Effector CD8-positive, alpha-beta T cell (primary cell): Measurements from ENCODE around the gene EPB41L4A.
"Not testable (repeated sequence)": the region's sequence is repeated elsewhere in the genome, so short reads cannot be mapped to it uniquely, and the experiment has no call there.

ENCODE experiments used
- DNase-seq: peaks from one replicate; lab custom pipeline; 2025; lab: John Stamatoyannopoulos, UW

Gene EPB41L4A

DNA sequence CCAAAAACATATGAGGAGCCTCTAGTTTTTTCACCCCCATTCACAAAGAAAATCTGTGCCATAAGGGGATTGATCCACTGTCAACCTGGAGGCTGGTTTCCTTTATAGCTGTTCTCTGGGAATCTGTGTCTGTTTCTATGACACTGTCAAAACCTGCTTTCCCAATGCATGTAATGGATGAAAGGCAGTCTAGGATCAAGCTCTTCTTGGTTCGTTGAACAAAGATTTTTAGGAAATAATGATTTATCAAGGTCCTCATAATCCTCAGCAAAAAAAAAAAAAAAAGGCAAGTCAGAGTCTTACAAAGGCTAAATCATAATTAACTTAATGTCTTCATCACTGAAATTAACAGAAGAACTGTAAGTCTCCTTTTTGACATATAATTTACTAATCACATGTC, 16.0 kb downstream of the EPB41L4A start:
- DNase-seq = no peak

DNA sequence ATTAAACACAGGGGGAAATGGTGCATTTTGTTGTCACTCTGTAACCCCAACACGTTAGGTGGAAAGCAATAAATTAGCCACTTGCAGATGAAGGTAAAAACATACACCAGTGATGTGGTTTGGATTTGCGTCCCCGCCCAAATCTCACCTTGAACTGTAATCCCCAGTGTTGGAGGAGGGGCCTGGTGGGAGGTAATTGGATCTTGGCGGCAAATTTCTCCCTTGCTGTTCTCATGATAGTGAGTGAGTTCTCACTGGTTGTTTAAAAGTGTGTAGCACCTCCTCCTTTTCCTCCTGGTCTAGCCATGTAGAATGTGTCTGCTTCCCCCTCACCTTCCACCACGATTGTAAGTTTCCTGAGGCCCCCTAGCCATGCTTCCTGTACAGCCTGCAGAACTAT, 17.2 kb downstream of the EPB41L4A start:
- no peak for DNase-seq

DNA sequence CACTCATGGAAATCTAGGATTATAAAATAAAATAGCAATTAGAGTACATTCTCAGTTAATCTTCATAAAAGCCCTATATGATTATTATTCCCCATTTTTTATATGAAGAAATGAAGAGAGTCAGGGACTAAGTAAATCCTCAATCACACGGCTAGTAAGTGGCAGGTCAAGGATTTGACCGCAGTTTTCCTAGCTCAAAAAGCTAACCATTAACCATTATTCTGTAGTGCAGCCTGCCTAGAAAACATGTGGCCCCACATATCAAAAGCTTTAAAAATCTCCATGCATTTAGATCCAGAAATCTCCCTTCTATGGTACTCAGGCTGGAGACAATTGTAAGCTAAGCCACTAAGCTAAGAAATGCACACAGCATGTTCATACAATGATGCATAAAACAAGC, 21.4 kb downstream of the EPB41L4A start:
- DNase-seq = no peak

DNA sequence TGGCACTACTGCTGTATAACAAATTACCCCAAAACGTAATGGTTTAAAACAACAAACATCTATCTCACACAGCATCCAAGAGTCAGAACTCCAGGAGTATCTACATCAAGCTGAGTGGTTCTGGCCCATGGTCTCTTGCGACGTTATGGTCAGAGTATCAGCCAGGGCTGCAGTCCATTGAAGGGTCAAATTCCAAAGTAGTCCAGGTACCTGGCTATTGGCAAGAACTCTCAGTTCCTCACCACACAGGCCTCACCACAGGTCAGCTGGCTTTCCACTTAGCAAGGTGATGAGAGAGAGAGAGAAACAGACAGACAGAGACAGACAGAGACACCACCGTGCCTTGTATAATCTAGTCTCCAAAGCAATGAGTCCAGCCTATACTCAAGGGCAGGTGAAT, 22.6 kb downstream of the EPB41L4A start:
- no peak for DNase-seq

DNA sequence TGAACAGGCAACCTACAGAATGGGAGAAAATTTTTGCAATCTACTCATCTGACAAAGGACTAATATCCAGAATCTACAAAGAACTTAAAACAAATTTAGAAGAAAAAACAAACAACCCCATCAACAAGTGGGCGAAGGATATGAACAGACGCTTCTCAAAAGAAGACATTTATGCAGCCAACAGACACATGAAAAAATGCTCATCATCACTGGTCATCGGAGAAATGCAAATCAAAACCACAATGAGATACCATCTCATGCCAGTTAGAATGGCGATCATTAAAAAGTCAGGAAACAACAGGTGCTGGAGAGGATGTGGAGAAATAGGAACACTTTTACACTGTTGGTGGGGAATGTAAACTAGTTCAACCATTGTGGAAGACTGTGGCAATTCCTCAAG, 23.8 kb downstream of the EPB41L4A start:
- not testable (repeated sequence) for DNase-seq

DNA sequence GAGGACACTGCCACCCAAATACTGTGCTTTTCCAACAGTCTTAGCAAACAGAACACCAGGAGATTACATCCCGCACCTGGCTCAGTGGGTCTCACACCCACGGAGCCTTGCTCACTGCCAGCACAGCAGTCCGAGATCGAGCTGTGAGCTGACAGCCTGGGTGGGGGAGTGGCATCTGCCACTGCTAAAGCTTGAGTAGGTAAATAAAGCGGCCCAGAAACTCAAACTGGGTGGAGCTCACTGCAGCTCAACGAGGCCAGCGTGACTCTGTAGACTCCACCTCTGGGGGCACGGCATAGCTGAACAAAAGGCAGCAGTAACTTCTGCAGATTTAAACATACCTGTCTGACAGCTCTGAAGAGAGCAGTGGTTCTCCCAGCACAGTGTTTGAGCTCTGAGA, 28.8 kb downstream of the EPB41L4A start:
- DNase-seq = no peak

DNA sequence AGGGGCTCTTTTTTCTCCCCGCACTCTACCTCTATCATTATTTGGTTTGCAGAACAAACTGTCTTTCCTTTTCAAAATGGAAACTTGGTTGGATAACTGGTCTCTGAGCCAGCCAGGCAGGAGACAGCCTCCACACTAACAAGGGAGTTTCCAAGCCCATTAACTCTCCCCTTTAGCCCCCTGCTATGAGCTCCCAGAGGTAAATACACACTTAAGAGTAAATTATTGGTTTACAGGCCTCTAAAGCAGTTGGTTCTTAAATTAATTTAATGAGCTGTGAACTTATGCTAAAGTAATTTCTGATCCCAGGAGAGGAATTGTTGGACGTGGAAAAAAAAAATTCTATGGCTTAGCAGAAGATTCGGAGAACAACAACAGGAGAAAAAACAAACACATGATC, 30.3 kb downstream of the EPB41L4A start:
- DNase-seq = no peak

DNA sequence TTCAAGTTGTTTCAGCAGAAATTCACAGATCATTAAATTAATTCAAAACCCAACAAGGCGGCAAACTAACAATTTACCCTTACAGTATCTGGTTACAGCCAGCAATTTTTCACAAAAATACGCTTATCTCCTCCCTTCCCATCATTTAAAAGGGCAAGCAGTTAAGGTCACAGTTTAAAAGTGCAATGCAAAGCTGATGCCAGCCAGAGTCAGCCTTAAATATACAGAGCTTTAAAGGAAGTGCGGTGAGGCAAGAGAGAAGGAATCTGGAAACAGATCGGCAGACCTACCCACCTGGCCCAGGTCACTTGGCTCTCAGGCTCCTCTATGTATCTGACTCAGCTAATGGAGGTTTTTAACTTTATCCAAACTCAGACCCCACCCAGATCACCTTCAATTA, 31.0 kb downstream of the EPB41L4A start:
- DNase-seq = no peak

DNA sequence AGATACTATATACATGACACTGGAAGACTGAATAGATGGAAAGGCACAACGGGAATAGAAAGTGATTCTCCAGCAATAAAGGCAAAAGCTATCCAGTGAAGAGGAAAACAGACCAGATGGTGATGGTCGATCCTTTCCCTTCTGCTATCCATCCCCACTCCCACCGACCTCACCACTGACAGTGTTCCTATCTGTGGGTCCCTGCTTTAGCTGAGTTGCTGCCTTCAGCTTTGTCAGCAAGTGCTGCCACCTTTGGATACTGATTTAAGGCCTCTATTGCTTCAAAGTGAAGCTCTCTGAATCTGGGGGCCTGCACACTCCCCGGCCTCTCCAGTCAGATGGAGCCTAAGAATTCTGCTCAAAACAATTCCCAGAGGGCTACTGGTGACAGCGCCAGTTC, 32.3 kb downstream of the EPB41L4A start:
- no peak for DNase-seq

DNA sequence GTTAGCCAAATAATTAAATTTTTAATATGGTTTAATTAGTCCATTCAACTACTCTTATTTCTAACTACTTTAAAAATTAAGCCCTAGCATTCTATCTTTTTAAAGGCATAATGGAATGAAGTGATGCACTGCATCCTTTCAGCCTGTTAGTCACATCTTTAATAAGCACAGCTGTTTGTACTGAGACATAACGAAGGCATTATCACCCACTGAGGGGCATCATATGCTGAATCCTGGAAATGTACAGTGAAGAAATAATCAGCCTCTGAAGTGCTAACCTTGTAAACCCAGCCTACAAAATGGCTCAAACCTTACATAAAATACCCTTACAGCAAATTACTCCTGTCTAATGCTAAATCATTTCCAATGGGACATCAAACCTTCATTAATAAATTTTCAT, 33.1 kb downstream of the EPB41L4A start:
- DNase-seq = no peak

DNA sequence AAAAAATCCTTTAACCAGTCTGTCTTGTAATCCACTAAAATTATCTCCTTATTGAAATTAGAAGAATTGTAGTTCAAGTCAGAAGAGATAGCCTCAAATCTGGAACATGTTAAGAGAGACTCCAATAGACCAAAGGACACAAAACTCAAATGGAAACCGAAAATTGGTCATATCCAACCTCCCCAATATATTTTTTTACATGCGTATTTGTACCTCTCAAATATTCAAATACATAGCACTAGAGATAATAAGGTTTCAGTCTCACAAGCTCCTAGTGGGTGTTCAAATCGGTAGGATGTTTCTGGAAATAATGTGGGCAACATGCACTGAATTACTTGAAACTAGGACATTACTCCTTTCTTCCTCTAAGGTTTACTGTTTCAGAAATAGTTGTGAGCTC, 33.5 kb downstream of the EPB41L4A start:
- DNase-seq = no peak

DNA sequence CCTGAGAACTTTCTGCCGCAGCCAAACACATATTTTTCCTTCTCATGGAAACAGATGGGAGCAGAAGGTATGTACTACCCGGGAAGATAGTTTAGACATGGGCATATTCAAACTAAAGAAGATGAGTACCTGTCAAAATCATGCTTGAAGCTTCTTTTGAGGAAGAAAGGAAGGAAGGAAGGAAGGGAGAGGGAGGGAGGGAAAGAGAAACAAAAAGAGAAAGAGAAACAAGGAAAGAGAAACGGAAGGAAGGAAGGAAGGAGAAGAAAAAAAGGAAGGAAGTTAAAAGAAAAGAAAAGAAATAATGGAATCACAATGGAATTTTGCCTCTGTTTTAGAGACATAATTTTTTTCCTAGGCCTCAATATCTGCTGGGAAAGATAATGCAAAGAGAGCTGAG, 34.6 kb downstream of the EPB41L4A start:
- DNase-seq = no peak

DNA sequence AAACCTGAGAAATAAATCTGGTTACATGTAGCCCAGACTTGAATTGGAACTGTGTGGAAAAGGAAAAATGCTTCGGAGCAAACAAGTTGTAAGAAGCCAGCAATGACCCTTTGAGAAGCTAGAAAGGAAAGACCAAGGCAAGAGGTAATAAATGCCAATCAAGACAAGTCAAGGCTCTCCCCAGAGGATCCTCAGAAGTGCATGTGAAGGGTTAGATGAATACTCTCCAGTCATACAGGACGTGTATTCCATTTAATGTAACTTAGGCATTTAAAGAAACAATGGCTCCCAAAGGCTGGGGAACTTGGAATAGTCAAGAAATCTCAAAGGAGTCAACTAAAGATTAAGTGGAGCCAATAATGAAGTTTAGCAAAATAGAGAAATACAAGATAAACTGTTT, 36.2 kb downstream of the EPB41L4A start:
- DNase-seq = no peak

DNA sequence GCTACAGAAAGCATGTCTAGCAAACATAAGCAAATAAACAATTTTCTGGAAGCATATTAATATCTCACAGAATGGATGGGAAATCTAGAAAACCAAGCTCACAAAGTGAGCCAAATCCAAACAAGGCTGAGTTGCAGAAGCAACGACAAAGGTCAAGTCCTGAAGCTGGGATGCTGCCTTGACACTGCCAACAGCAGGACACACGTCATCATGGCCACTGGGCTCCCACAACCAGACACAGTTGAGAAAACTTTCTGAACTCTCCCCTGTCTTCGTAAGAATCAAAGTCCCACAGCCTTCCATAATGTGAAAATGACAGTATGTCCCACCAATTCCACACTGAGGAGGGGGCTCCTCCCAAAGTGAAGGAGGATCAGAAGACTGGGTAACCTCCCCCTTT, 37.6 kb downstream of the EPB41L4A start:
- DNase-seq = no peak

DNA sequence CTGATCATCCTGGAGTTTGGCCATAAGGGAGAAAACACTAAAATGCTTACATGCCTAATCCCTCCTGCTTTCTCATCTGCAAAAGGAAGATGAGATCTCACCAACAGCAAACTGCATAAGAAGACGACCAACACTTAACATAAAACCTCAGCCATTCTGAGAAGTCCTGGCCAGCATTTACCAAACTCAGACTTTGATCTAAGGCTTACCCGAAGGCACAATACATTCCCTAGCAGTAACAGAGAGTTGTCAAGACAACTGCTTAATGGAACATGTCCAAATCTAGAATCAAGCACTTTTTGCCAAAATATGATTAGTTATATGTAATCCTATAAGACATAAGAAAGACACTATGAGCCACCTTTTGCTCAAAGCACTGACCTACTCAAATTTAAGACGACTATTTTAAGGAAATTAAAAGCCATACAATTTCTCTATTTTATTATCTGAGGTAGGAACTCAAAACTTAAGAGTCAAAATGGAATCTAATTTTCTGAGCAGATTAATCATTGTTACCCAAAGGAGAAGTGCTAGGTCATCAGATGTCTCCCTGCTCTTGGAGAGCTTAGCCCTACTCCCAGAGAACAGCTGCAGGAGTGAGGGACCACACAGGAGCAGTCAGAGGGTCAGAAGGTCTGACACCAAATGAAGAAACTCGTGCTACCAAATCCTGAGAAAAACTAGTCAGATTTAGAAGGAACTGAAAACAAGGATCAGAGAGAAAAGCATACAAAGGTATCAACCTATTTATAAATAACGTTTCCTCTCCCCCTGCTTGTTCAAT, 39.3 kb downstream of the EPB41L4A start:
- DNase-seq = no peak

DNA sequence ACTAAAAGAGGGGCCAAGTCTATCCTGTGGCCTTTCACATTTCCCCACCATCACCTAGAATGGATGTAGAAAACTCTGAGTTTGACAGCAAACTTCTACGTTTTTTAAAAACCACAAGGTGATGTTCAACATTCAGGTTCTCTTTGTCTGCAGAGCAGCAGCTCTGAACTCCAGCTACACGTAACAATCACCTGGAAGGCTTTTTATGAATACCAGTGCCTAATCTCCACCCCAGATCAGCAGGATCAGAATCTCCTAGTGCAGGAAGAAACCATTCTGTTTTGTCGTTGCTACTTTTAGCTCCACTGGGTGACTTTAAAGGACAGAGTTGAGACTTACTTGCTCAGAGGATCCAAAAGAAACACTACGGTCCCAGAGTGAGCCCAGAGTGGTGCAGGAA, 44.3 kb downstream of the EPB41L4A start:
- no peak for DNase-seq

DNA sequence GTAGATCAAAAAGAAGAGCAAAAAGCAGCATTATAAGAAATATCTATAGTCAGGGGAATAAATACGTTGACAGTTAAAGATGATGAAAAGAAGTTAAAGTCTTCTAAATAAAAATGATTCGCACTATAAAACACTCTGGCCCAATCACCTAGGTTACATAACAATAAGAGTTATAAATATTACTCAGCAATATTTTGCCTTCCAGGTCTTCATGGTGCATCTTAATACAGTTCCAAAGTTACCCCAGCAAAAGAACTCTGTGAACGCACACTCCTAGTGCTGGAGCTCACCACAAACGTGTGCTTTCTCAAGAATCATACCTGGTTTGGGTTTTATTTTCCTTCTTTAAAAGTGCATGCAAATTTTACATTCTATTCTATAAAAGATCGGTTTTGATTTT, 44.7 kb downstream of the EPB41L4A start:
- no peak for DNase-seq

DNA sequence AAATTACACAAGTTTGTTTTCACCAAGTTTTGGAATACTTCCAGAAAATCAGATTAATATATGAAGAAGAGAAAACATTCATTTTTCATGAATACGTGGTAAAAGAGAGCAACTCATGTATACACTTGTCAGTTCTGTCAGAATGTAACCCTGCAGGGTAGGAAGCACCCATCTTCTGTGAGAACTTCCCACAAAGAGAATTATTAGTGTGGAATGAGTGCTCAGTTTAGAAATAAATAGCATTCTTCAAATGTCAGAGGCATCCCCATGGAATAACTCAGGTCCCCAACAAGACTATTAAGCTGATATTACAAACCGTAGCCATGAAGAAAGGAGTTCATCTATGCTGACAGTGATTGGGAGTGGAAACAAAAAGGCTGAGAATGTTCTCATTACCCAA, 45.2 kb downstream of the EPB41L4A start:
- DNase-seq = no peak

DNA sequence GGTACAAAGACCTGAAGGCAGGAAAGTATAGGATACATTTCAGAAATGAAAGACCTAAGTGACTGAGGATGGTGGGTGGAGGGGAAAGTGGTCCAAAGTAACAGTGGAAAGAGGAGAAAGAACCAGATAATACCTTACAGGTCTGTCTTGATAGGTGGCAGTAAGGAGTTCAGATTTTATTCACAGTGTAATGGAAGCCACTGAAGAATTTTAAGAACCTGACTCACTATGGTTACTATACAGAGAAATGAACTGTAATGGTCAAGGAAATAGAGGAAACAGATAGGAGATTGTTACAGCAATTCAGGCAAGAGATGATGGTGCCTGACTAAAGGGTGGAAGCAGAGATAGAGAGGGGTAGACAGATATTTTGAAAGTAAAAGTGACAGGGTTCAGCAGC, 46.5 kb downstream of the EPB41L4A start:
- no peak for DNase-seq

DNA sequence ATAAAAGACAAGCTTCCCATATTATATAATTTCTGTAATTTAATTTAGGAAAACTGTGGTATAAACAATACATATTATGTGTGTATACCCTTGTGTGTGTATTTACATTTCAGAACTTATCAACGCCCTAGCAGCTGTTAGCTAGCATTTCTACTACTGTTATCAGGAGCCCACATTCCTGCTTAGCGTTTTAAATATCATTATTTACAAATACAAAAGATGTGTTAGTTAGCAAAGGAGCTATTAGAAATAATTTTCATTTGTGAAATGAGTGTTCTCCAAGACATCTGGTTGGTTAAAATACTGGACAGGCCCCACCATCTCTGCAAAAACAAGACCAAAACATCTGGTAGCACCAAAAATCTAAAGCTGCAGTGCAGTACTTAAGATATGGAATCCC, 48.0 kb downstream of the EPB41L4A start:
- no peak for DNase-seq

DNA sequence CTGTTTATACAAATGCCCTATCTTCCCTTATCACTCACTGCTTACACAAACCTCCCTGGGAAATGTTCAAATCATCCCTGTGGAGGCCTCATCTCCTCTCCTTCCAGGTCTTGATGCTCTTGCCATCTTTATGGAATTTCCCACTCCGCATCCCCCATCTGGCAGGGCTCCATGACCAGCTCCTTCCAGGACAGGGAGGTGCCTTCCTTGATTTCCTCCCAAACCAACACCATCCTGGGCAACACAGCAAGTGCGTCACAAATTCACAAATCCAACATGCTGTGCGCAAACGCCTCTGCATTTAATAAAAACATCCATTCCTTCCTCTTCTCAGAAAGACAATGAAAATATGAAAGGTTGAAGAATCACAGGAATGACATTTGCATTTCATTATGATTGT, 51.7 kb downstream of the EPB41L4A start:
- no peak for DNase-seq

DNA sequence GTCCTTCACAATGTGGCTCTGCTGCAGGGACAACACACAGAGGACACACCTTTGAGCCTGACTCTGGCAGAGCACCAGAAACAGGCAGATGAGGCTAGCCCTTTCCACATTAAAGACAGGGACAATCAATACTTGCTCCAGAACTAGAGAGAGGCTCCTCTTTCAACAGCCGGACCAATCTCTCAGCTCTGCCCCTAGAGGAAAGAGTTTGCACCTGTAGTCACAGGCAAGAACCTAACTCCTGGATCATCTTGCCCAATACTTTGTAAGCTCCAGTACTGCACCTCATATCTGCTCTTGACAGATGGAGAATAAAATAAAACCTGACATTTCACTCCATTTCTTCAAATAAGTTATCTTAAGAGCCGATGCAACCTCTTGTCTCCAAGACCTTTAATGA, 52.1 kb downstream of the EPB41L4A start:
- no peak for DNase-seq

DNA sequence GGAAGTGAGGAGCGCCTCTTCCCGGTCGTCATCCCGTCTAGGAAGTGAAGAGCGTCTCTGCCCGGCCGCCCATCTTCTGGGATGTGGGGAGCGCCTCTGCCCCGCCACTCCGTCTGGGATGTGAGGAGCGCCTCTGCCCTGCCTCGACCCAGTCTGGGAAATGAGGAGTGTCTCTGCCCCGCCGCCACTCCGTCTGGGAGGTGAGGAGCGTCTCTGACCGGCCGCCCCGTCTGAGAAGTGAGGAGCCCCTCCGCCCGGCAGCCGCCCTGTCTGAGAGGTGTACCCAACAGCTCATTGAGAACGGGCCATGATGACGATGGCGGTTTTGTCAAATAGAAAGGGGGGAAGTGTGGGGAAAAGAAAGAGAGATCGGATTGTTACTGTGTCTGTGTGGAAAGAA, 58.3 kb downstream of the EPB41L4A start:
- not testable (repeated sequence) for DNase-seq

DNA sequence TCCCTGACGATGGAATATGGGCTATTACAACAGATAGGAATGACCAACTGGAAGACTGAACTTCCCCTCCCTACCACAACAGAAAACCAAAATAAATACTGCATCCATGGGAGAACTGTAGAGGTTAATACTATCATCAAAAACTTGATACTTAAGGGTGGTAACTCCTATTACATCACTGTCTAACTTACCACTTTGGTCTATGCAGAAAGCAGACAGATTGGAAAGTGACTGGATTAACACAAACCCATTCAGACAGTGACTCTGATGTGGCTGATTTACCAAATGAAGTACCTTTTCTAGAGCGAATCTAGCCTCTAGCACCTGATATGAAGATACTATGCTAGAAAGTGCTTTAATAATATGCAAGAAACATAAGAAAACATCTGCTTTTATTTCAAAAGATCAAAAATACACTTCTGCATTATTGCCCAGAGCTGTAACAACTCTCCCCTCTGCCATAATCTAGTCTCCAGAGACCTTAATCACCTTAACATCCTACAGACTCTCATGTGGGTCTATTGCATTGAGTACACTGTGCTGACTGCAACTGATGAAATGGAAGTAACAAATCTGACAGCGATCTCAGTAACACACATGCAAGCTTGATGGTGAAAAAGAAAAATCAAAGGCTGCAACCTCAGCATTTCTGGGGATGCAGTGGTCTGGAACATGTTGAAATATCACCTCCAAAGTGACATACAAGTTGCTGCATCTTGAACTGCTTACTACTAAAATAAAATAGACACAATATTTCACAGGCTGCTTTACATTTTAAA, 62.7 kb downstream of the EPB41L4A start:
- no peak for DNase-seq
